PFSK-1 (cell line): Measurements from ENCODE around the gene BEAN1.

ENCODE experiments used
- FOXP2 ChIP-seq: optimal IDR thresholded peaks from 2 replicates; pipeline ENCODE3; 2011; ENCODE audit warnings: borderline replicate concordance, control low read depth, inconsistent platforms; ENCODE audit not compliant: insufficient read depth; ENCODE audit errors: extremely low read length, extremely low read depth
- POLR2AphosphoS5 ChIP-seq: IDR thresholded peaks from 2 replicates; pipeline ENCODE4 v1.6.1; 2012; ENCODE audit warnings: low read depth, mild to moderate bottlenecking, control low read depth, low read length, moderate library complexity
- SIN3A ChIP-seq: IDR thresholded peaks from 2 replicates; pipeline ENCODE4 v1.6.1; 2012; ENCODE audit warnings: mild to moderate bottlenecking, low read length, moderate library complexity, borderline replicate concordance; ENCODE audit not compliant: insufficient read depth
- TAF1 ChIP-seq: IDR thresholded peaks from 2 replicates; pipeline ENCODE4 v1.6.1; 2012; ENCODE audit warnings: low read length, control low read depth, borderline replicate concordance; ENCODE audit not compliant: insufficient read depth
- TF ChIP-seq, protein P1 (sequence below), 2 experiments: IDR thresholded peaks; 2 replicates each; pipeline versions ENCODE4 v1.6.1 to v1.8.0; 2011 to 2012; ENCODE audit warnings: low read depth in 2 of 2, low read length in 2 of 2, control low read depth in 1 of 2, inconsistent platforms in 1 of 2, mild to moderate bottlenecking in 1 of 2, moderate library complexity in 1 of 2; ENCODE audit not compliant: insufficient read depth in 1 of 2

BEAN1 gene

DNA sequence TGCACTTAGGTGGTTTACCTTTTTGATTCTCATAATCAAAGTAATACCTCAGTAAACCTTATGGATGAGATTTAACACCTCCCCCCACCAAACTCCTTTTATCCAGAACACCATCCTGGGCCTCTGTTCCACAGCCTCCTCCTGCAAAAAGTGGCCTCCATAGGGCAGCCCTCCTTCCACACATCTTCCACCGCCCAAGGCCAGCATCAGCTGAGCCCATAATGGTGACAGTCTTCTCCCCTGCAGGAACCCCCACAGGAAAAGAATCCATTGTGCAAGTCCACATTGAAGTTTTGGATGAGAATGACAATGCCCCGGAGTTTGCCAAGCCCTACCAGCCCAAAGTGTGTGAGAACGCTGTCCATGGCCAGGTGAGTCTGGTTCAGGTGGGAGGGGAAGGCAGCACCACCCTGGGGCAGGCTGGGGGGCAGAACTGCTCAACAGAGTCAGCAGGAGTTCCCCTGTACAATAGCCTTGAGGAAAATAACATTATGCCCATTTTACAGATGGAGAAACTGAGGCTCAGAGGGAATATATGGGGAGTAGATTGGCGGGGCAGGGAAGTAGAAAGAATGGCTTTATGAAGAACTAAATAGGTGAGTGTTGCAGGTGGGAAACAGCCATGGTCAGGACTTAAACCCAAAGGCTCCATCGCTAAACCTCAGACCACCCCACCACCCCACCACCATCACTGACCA, 29.2 kb upstream of the BEAN1 start:
- no peak for TF ChIP-seq SIN3A
- TF ChIP-seq, protein P1, sequence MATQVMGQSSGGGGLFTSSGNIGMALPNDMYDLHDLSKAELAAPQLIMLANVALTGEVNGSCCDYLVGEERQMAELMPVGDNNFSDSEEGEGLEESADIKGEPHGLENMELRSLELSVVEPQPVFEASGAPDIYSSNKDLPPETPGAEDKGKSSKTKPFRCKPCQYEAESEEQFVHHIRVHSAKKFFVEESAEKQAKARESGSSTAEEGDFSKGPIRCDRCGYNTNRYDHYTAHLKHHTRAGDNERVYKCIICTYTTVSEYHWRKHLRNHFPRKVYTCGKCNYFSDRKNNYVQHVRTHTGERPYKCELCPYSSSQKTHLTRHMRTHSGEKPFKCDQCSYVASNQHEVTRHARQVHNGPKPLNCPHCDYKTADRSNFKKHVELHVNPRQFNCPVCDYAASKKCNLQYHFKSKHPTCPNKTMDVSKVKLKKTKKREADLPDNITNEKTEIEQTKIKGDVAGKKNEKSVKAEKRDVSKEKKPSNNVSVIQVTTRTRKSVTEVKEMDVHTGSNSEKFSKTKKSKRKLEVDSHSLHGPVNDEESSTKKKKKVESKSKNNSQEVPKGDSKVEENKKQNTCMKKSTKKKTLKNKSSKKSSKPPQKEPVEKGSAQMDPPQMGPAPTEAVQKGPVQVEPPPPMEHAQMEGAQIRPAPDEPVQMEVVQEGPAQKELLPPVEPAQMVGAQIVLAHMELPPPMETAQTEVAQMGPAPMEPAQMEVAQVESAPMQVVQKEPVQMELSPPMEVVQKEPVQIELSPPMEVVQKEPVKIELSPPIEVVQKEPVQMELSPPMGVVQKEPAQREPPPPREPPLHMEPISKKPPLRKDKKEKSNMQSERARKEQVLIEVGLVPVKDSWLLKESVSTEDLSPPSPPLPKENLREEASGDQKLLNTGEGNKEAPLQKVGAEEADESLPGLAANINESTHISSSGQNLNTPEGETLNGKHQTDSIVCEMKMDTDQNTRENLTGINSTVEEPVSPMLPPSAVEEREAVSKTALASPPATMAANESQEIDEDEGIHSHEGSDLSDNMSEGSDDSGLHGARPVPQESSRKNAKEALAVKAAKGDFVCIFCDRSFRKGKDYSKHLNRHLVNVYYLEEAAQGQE (IDR thresholded peaks at IDR 0.05; ENCODE audit: insufficient read depth in 1 of 2, low read depth in 2 of 2, low read length in 2 of 2): no peak
- no peak for TF ChIP-seq POLR2AphosphoS5
- no peak for TF ChIP-seq TAF1
- no peak for TF ChIP-seq FOXP2

GRCh38 chr16:66399031-66399430, 28.1 kb upstream of the BEAN1 start:
- no peak for TF ChIP-seq FOXP2
- TF ChIP-seq, protein P1 (IDR thresholded peaks at IDR 0.05; ENCODE audit: insufficient read depth in 1 of 2, low read depth in 2 of 2, low read length in 2 of 2): no peak

GRCh38 chr16:66399930-66400329, 27.2 kb upstream of the BEAN1 start:
- TF ChIP-seq FOXP2 (no peak), SIN3A (no peak), TAF1 (no peak), POLR2AphosphoS5 (no peak)
- TF ChIP-seq, protein P1 (IDR thresholded peaks at IDR 0.05; ENCODE audit: insufficient read depth in 1 of 2, low read depth in 2 of 2, low read length in 2 of 2): no peak

DNA sequence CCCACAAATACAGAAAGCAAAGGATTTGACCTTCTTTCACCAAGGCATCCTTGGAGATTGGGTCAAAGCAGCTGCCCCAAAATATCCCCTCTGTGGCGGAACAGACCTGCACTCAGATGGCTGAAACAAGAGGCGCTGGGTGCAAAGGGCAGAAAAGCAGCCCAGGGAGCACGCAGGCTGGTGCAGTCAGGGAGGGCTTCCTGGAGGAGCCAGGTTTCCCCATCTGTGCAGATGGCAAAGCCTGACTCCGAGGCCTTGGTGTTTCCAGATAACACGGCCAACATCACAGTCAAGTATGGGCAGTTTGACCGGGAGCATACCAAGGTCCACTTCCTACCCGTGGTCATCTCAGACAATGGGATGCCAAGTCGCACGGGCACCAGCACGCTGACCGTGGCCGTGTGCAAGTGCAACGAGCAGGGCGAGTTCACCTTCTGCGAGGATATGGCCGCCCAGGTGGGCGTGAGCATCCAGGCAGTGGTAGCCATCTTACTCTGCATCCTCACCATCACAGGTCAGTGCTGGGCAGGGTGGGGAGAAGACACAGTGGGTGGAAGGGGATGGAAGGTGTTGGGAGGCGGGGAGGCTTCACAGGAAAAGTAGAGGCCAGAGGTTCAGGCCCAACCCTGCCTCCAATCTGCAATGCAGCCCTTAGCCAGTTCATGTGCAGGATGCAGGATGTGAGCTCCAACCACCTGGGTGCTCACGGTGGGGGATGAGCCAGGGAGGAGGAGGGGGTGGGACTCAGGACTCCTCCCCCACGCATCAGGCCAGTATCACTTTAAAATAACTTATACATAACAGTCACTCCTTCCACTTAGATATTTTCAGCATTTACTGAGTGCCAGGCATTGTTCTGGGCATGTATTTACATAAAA, 26.4 kb upstream of the BEAN1 start:
- TF ChIP-seq POLR2AphosphoS5: no peak

DNA sequence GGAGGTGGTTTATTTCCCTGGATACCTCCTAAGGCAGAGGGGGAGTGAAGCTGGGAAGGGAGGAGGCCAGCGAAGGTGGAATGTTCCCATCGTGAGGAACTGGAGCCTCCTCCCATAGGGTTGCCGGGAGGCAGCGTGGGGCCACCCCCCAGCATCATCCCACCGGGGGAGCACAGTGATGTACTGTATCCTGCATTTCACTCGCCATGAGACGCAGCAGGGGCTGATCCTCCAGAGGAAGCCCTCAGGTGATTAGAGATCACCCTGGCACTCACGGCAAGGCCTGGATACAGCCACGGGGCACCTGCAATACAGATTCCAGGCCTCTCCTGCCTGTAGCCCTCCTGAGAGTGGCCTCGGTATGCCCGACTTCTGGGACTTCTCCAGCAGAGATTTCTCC, 25.5 kb upstream of the BEAN1 start:
- no peak for TF ChIP-seq FOXP2
- TF ChIP-seq, protein P1 (IDR thresholded peaks at IDR 0.05; ENCODE audit: insufficient read depth in 1 of 2, low read depth in 2 of 2, low read length in 2 of 2): no peak
- no peak for TF ChIP-seq POLR2AphosphoS5
- no peak for TF ChIP-seq SIN3A
- no peak for TF ChIP-seq TAF1
